Measurements from ENCODE around the gene STAB2.

Gene STAB2

GRCh38 chr12:103755425-103755824 is 168.4 kb downstream of the STAB2 start:
- Histone ChIP-seq H3K4me2 (ENCODE audit: low read length) (no peak overlapping the region), H3K9me3 (ENCODE audit: low read length) (no peaks in the 10 kb centered on the region), H3K4me3 (ENCODE audit: low read depth, low read length, poor library complexity, severe bottlenecking) (no peak overlapping the region), H2AFZ (ENCODE audit: low read length) (no peak overlapping the region), H3K9ac (ENCODE audit: low read length) (no peak overlapping the region), H3K9me2 (ENCODE audit: low read depth, low read length) (no peaks in the 10 kb centered on the region), H3K27ac (ENCODE audit: low read depth, low read length, poor library complexity, severe bottlenecking) (no peak overlapping the region), H3K27me3 (ENCODE audit: insufficient read depth, low read length) (no peaks in the 10 kb centered on the region), H3K4me1 (ENCODE audit: insufficient read depth, low read length, severe bottlenecking) (no peaks in the 10 kb centered on the region), H3F3A (ENCODE audit: insufficient read depth, low read length) (no peaks in the 10 kb centered on the region), H4K20me1 (ENCODE audit: insufficient read depth, low read length) (no peaks in the 10 kb centered on the region), H3K36me3 (ENCODE audit: insufficient read depth, low read length) (no peaks in the 10 kb centered on the region), H3K79me2 (ENCODE audit: insufficient read depth, low read length) (no peaks in the 10 kb centered on the region)
- TF ChIP-seq EZH2 (IDR thresholded peaks at IDR 0.05; ENCODE audit: borderline replicate concordance, low read length) = no peak
- TF ChIP-seq CTCF (IDR thresholded peaks at IDR 0.05; ENCODE audit: low read length) = no peak

DNA sequence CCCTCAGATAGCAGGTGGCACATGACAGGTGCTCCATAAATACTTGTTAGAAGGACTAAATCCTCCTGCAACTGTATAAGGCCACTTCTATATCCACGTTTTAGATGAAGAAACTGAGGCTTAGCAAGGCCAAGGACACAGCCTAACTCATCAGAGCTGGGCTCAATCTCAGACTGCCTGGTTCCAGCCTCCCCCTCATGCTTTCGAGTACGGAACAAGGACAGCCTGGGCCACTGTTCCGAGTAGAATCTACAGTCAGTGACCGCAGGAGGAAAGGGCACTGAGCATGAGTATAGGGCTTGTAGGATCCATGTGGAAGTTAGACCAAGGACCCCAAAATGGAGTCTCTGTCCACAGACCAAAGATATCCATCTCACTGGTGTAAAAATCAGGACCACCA is 169.4 kb downstream of the STAB2 start:
- Histone ChIP-seq H3K27me3 (ENCODE audit: insufficient read depth, low read length) (no peaks in the 10 kb centered on the region), H3F3A (ENCODE audit: insufficient read depth, low read length) (no peaks in the 10 kb centered on the region), H3K9ac (ENCODE audit: low read length) (no peak overlapping the region), H2AFZ (ENCODE audit: low read length) (no peak overlapping the region), H4K20me1 (ENCODE audit: insufficient read depth, low read length) (no peaks in the 10 kb centered on the region), H3K4me3 (ENCODE audit: low read depth, low read length, poor library complexity, severe bottlenecking) (no peak overlapping the region), H3K9me3 (ENCODE audit: low read length) (no peaks in the 10 kb centered on the region), H3K4me2 (ENCODE audit: low read length) (no peak overlapping the region), H3K9me2 (ENCODE audit: low read depth, low read length) (no peaks in the 10 kb centered on the region), H3K27ac (ENCODE audit: low read depth, low read length, poor library complexity, severe bottlenecking) (no peak overlapping the region), H3K4me1 (ENCODE audit: insufficient read depth, low read length, severe bottlenecking) (no peaks in the 10 kb centered on the region), H3K79me2 (ENCODE audit: insufficient read depth, low read length) (no peaks in the 10 kb centered on the region), H3K36me3 (ENCODE audit: insufficient read depth, low read length) (no peaks in the 10 kb centered on the region)
- TF ChIP-seq EZH2 (IDR thresholded peaks at IDR 0.05; ENCODE audit: borderline replicate concordance, low read length) (no peak), CTCF (IDR thresholded peaks at IDR 0.05; ENCODE audit: low read length) (no peak)

- Histone ChIP-seq H3K4me2 (ENCODE audit: low read length) (no peak overlapping the region), H3K36me3 (ENCODE audit: insufficient read depth, low read length) (no peaks in the 10 kb centered on the region), H3K79me2 (ENCODE audit: insufficient read depth, low read length) (no peaks in the 10 kb centered on the region), H3K27ac (ENCODE audit: low read depth, low read length, poor library complexity, severe bottlenecking) (no peak overlapping the region), H3K9me2 (ENCODE audit: low read depth, low read length) (no peaks in the 10 kb centered on the region), H2AFZ (ENCODE audit: low read length) (no peak overlapping the region), H3K4me1 (ENCODE audit: insufficient read depth, low read length, severe bottlenecking) (no peaks in the 10 kb centered on the region), H3K4me3 (ENCODE audit: low read depth, low read length, poor library complexity, severe bottlenecking) (no peak overlapping the region), H3K27me3 (ENCODE audit: insufficient read depth, low read length) (no peaks in the 10 kb centered on the region), H4K20me1 (ENCODE audit: insufficient read depth, low read length) (no peaks in the 10 kb centered on the region), H3F3A (ENCODE audit: insufficient read depth, low read length) (no peaks in the 10 kb centered on the region), H3K9me3 (ENCODE audit: low read length) (no peaks in the 10 kb centered on the region), H3K9ac (ENCODE audit: low read length) (no peak overlapping the region)
- no peak for TF ChIP-seq CTCF (IDR thresholded peaks at IDR 0.05; ENCODE audit: low read length)
- no peak for TF ChIP-seq EZH2 (IDR thresholded peaks at IDR 0.05; ENCODE audit: borderline replicate concordance, low read length)
These were observed 170.2 kb downstream of the STAB2 start for GRCh38 chr12:103757248-103757647.
